LoVo (cell line): ENCODE measurements around the gene SOX30.
"Not testable (repeated sequence)": the region's sequence is repeated elsewhere in the genome, so short reads cannot be mapped to it uniquely, and the experiment has no call there.

Experiments
- DNase-seq: peaks from one replicate; pipeline ENCODE4 v3.0.0-alpha.2; 2016; ENCODE audit warnings: low spot score

The SOX30 gene

GRCh38 chr5:157652377-157652692, at the start of gene SOX30:
TSS of gene SOX30 (minus strand) at chr5:157652438. CDS start at chr5:157652078, 360 bp downstream.
- DNase-seq, result no peak

DNA sequence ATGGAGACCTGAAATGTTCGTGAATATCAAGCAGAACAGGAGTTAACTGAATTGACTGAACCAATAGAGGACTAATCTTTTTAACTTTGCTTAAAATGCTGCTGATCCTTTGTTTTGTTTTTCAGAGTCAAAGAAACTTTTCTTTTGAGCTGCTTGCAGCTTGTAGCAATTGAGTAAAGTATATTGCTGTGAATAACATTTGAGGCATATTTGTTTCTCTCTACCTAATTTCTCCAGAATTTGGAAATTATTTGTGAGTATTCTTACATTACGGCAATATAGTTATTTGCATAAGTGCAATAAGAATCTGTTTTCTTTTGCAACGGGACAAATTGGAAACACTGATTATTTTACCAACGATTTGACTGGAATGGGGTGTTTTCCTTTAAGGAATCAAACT, 46.4 kb upstream of the SOX30 start:
- not testable (repeated sequence) for DNase-seq

- not testable (repeated sequence) for DNase-seq
These were observed 43.9 kb upstream of the SOX30 start for GRCh38 chr5:157696154-157696553.

DNA sequence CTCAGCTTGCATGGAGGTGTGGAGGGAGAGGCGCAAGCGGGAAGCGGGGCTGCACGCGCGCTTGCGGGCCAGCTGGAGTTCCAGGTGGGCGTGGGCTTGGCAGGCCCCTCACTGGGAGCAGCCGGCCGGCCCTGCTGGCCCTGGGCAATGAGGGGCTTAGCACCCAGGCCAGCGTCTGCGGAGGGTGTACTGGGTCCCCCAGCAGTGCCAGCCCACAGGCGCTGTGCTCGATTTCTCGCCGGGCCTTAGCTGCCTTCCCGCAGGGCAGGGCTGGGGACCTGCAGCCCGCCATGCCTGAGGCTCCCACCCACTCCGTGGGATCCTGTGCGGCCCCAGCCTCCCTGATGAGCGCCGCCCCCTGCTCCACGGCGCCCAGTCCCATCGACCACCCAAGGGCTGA, 41.6 kb upstream of the SOX30 start:
- DNase-seq, result not testable (repeated sequence)

DNA sequence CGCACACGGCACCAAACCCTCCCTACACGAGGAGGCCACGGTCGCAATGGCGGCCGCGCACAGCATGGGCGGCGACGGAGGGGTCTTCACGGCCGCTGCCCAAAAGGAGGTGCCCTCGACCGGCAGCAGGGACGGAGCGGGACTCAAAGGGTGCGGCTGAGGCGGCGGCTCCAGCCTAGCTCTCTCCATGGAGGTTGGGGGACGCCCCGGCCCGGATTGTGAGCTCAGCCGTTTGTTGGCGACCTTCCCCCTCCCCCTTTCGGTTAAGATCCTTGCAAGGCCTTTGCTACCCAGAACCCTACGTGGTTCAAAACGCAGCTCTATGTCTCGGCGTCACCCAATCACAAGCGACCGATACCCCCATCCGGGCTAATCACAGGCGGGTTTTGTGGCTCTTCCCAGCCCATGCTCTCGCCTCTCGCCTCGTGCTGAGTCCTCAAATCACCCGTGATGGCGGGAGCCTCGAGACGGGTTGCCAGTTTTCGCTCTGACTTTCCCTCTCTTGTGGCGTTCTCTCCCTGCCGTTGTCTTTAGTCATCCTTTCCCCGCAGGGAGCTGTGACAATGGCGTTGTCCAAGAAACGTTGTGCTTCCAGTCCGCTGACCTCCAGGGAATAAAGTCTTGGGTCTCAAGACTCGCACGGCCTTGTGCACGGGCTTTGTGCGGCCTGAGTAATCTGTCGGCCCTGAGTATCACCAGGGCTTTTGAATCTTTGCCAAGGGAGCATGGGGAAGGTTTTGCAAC, 38.6 kb upstream of the SOX30 start:
- DNase-seq, result no peak

- no peak for DNase-seq
These were observed 37.9 kb upstream of the SOX30 start for GRCh38 chr5:157689942-157690689.

DNA sequence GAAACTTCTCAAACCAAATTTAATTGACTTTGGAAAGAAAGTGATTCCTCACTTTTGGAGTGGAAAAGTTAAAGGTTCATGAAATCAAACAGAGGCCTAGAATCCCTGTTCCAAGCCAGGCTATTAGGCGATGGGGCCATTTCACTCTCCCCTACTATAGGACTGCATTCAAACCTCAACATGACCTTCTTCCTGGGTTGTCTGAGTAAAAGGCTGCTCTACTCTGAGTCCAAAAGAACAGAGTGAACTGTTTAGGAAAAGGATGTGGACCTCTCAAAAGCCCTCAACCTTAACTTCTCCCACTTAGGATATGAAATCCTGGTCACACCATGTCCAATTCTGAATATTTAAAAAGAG, 34.9 kb upstream of the SOX30 start:
- DNase-seq, result no peak

DNA sequence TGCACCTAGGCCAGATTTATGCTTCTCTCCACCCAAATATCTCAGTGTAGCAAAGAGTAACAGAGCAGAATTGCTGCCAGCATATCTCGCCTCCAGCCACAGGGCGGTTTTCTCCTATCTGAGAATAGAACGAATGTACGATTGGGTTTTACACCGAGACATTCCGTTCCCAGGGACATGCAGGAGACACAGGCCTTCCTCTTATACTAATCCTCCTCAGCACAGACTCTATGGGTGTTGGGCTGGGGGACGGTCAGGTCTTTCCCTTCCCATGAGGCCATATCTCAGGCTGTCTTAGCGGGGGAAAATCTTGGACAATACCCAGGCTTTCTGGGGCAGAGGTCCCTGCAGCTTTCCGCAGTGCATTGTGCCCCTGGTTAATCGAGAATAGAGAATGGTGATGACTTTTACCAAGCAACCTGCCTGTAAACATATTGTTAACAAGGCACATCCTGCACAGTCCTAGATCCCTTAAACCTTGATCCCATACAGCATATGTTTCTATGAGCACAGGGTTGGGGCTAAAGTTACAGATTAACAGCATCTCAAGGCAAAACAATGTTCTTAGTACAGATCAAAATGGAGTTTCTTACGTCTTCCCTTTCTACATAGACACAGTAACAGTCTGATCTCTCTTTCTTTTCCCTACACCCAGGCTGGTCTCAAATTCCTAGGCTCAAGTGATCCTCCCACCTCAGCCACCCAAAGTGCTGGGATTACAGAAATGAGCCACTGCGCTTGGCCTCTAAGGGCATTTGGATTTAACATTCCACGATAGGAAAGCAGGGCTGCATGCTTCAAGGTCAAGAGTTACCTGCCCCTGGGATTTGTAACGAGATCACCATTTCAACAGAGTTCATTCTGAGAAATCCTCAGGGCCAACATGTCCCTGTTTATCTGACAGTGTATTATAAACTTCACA, 34.3 kb upstream of the SOX30 start:
- DNase-seq, result not testable (repeated sequence)

DNA sequence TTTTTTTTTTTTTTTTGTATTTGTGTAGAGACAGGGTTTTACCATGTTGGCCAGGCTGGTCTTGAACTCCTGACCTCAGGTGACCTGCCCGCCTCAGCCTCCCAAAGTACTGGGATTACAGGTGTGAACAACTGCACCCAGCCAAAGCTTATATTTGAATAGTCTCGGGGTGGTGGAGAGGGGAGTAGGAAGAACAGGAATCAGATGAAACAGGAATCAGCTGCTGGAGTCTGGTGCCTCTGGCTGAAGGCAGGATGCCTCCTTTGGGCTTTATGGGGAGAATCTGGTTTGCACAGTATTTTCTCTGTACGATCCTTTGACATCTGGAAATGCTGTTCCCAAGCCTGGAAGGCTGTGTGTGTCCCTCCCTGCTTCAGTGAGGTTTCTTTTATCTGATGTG, 30.0 kb upstream of the SOX30 start:
- no peak for DNase-seq

DNA sequence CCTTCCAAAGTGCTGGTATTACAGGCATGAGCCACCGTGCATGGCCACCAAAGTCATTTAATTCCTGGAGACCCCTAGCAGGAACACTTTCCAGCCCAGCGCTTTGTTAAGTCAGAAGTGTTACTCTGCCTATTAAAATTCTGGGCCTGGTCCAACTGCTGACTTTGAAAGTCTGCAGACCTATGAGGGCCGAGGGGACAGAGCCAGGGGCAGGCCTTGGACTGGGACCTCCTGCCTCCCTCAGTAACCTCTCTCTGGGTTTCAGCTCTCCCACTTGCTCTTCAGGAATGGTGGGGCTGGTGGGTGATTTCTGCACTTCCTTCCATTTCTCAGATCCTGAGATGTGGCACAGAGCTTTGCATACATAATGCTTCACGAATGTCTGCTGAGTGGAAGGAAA, 28.8 kb upstream of the SOX30 start:
- no peak for DNase-seq

DNA sequence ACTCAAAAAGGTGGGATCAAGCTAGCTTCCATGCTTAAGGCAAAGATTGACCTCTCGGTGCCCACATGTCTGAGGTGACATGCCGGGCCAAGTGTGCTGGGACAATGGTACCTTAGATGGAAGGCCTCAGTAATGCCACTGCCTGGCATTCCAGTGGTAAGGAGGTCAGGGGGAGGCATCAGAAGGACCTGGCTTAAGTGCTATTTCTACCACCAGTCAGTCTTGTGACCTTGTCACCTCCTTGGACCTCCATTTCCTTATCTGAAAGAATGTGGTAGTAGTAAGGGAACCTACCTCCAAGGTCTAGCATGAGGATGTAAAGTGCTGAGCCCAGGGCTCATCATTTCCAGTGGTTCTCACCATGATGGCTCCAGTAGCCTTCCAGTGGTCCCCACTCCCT, 28.0 kb upstream of the SOX30 start:
- DNase-seq, result no peak

DNA sequence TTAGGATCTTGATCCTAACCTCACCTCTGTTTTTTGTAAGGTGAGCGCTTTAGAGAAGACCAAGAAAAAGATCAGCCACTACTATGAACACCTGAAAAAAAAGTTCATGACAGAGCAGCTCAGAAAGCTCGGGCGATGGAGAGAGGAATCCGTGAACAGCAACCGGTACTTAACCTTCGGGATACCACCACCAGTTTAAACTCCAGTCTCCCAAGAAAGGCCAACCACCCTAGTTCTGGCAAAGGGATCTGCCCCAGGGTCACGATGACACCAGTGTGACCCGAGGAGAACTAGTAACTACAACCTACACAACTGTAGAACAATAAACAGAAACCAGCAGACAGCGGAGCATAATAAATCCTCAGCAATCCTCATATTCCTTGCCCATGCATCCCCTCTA, 27.6 kb upstream of the SOX30 start:
- no peak for DNase-seq

- DNase-seq, result no peak
These were observed 25.7 kb upstream of the SOX30 start for GRCh38 chr5:157677931-157678330.

- not testable (repeated sequence) for DNase-seq
These were observed 22.1 kb upstream of the SOX30 start for GRCh38 chr5:157674351-157674750.

DNA sequence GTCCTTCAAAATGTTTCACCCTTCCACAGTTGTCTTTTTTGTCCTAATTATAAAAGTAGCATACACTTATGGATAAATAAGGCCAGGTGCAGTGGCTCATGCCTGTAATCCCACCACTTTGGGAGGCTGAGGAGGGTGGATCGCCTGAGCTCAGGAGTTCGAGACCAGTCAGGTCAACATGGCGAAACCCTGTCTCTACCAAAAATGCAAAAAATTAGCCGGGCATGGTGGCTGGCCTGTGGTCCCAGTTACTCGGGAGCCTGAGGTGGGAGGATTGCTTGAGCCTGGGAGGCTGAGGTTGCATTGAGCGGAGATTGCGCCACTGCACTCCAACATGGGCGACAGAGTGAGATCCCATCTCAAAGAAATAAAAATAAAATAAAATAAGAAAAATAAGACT, 20.7 kb upstream of the SOX30 start:
- no peak for DNase-seq

DNA sequence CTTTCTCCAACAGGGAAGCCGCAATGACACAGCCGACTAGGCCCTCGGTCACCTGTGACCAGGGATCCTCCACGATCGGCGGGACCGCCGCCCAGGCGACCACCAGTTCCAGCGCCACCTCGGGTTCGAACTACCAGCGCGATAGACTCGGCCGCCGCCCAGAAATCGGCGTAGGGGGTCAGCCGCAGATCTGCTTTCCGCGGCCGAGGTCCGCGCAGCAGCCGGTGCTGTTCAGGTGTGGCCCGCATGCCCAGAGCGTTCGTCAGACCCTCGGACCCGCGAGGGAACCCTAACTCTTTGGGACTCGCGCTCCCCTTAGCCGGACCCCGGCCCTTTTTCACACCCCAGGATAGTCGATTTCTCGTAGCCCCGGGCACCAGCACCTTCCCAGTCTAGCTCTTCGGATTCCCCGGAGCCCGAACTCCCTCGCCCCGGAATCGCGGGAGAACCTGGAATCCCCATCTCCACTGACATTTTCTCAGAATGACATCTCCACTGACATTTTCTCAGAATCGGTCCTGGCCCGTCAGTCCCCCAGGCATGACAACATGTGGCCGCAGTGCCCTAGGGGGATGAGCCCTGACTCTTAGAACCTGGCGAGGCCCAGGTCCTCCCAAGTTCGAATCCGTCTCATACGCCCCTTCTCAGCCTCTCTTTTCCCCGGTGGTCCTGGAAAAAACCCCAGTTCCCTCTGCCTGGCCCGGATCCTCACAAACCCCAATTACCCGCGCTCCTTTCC, 19.5 kb upstream of the SOX30 start:
- DNase-seq, result no peak

DNA sequence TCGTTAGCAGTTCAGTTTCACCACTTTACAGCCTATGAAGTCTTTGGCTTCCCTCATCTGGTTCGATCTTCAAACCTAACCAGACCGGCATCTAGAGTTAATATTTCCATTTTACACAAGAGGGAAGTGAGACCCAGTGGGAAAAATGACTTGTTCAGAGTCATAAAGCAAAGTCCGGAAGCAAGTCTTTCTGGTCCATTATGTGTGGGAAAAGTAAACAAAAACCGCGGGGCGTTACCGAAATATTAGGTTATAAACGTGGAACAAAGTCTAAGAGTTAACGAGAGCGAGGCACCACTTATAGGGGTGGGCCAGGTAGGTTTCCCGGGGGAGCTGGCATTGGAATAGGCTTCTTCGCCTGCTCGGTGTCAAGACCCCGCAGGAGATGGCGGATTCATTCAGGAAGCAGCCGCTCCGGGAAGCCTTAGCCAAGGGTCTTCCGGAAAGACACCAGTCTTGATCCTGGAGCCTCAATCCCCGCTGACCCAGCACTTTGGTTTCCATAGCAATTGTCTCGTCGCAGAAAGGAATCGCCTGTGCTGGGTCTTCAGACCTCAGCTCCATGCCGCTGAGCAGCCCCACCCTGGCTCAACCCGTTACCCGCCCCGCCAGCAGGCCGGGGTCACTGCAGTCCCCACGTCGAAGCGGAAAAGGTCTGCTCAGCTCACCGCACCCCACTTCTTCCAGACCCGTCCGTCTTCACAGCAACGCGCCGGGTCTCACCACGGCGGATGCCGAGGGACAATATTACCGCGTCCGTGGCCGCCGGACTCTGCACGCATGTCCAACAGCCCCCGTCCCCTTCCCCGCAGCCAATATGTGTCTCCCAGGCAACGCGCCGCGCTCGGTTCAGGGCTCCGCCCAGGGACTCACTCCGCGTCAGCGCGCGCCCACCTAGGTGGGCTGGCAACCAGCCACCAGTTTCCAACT, 18.7 kb upstream of the SOX30 start, which contains the start of gene C5orf52:
Gene C5orf52 (plus strand): TSS at position 872 of the 930 bp plus-strand sequence. CDS start 82 bp downstream, outside the sequence.
- peak; percentile 84 for DNase-seq

- DNase-seq, result peak; percentile 7
These were observed 17.5 kb upstream of the SOX30 start for GRCh38 chr5:157669701-157670097.

- DNase-seq, result no peak
These were observed 16.1 kb upstream of the SOX30 start for GRCh38 chr5:157668356-157668755.

- peak; percentile 37 for DNase-seq
These were observed 13.3 kb upstream of the SOX30 start for GRCh38 chr5:157665467-157666070.
